ENCODE data around the gene RBM4B.

Gene RBM4B

DNA sequence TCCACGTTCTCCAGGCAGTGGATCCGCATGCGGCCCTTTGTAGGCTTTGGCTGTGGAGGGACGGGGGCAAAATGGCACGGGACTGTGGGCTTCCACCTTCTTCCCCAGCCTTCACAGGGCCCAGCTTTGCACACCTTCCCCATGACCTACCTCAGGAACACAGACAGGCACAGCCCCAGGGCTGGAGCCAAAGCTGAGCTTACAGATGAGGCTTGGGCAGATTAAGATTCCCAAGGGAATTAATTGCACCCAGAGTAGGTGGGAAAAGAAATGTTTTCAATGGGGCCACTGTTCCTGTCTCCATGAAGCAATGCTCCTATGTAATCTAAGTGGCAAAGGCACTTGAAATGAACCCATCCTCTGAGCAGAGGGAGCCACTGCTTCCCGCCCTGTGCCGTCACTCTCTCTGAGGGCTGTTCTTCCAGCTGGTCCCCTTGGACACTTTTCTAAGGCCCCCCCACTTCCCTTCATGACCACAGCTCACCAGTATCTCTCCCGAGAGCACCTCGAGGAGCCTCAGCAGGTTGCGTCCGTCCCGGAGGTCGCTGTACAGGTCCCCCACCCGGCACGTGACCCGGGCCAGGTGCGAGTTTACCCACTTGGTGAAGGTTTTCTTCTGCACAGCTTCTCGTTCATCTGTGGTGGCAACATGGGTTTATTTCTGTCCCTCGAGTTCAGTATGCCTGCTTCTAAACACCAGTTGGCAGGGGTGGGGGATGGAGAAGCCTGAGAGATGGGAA, 37.8 kb upstream of the RBM4B start:
- no peak for TF ChIP-seq ZNF274 (IDR thresholded peaks at IDR 0.05; ENCODE audit: low read depth, low read length)

DNA sequence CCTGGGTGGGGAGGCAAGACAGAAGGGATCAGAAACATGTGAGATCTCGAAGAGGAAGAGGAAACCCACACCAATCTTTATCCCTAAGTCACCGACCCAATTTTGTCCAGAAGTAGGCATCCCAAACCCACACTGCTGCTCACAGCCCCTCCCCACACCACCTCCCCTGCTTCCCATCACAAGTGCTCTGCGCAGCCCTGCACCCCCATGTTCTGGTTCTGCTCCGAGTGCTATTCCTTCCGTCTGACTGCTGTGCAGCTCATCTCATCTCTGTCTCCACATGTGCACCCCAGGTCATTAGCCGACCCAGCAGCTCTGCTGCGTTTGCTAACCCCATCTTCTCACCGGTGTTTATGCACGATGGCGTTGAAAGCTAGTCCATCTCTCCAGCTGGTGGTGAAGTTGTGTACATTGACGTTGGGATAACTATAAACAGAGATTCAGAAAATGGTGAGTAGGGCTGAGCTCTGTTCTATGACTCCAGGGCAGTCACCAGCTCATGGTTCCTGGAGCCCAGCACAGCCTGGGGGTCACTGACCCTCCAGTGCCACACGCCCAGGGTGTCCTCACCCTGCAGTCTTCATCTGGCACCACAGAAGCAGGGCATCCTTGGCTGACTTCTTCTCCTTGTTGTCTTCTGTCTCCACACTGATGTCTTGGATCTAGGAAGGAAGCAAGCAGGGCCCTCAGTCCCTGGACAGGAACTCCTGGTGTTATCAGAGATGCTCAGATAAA, 36.2 kb upstream of the RBM4B start:
- TF ChIP-seq ZNF274 (IDR thresholded peaks at IDR 0.05; ENCODE audit: low read depth, low read length): no peak
- no peak overlapping the region for H3K4me3 ChIP-seq (ENCODE audit: low read length)

More for the DNA sequence above, 37.8 kb upstream of the RBM4B start:
- H3K4me3 ChIP-seq (ENCODE audit: low read length): no peak overlapping the region

DNA sequence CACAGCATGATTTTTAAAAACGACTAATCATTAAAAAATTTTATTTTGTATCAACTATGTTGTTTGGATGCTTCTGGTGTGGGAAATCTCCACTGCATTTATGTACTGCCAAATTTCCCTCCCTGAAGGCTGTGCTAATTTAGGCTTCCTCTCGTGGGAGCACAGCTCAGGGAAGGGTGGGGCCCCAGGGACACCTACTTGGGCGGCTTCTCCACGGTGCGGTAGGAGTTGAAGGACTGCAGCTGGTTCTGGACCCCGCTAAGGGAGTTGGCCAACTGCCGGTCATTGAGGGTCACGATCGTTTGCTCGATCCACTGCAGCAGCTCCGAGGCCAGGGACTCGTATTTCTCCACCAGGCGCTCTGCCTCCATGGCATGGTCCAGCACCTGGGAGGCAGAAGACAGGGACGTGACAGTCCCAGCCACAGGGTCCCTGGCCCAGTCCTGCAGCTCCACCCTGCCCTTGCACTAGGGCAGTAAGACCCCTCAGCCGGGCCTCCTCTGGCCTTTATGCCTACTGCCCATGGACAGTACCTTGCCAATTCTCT, 32.8 kb upstream of the RBM4B start:
- H3K4me3 ChIP-seq (ENCODE audit: low read length): no peak overlapping the region
- no peak for TF ChIP-seq ZNF274 (IDR thresholded peaks at IDR 0.05; ENCODE audit: low read depth, low read length)

DNA sequence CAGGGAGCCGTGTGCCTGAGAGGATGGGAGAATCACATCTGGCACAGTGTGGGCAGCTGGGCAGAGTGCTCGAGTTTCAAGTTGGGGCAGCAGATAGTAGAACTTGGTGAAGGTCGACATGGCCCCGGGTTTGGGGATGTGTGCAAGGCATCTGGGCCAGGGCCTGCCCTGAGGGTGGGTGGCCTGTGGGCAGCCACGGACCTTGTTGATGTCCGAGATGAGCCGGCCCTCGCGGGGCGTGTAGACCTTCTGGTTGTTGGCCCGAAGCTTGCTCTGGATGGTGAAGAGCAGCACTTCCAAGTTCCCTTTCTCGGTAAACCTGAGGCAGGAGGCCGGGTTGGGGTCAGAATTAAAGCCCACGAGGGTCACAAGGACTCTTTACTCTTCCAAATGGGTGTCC, 31.0 kb upstream of the RBM4B start:
- no peak for TF ChIP-seq ZNF274 (IDR thresholded peaks at IDR 0.05; ENCODE audit: low read depth, low read length)

DNA sequence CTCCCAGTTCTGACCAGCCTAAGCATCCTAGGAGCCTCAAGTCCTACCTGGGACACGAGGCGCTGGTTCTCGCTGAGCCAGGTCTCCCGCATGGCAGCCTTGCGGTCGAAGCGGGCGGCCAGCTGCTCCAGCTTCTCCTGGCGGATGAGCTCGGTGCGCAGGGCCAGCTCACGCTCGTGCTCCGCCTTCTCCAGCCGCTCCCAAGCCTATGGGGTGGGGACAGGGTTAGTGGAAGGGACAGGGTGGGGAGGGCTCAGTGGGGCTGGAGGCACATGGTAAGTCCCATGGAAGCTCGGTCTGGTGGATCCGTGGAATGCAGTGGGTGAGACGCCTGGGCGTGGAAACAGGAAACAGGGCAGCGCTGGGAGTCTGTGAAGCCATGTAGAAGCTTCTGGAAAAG, 30.4 kb upstream of the RBM4B start:
- no peak for TF ChIP-seq ZNF274 (IDR thresholded peaks at IDR 0.05; ENCODE audit: low read depth, low read length)
- no peak overlapping the region for H3K4me3 ChIP-seq (ENCODE audit: low read length)

More for the DNA sequence above, 31.0 kb upstream of the RBM4B start:
- H3K4me3 ChIP-seq (ENCODE audit: low read length): no peak overlapping the region

DNA sequence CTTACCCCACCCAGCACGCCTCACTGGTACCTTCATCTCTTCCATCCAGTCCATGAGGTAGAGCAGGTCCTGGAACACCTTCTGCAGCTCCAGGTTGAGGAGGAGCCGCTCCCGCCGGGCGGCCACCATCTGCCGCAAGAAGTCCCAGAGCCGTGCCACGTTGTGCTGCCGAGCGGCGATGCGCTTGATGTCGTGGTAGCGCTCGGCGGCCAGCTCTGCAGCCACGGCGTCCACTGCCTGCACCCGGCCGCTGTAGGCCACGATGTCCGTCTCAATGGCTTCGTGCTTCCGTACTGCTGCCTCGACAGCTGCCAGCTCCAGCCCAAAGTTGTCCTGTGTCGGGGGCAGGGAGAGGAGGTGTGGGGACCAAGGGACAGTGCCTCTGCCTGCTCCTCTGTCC, 29.8 kb upstream of the RBM4B start:
- no peak for TF ChIP-seq ZNF274 (IDR thresholded peaks at IDR 0.05; ENCODE audit: low read depth, low read length)
- H3K4me3 ChIP-seq (ENCODE audit: low read length): no peak overlapping the region

DNA sequence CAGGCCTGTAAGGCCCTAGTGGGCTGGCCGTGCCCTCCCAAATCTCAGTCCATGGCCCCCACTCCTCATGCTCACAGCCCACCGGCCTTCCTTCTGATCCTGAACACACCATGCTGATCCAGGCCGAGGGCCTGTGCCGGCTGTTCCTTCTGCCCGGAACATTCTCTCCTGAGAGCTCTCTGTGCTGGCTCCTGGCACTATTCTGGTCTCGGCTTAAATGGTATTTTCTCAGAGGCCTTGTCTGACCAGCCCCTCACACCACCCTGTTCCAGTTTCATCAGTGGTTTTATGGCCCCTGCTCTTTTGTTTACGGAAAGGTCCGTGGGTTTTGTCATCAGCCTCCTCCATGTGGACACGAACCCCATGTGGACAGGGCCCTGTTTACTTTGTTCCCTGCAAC, 29.3 kb upstream of the RBM4B start:
- no peak for TF ChIP-seq ZNF274 (IDR thresholded peaks at IDR 0.05; ENCODE audit: low read depth, low read length)
- no peak overlapping the region for H3K4me3 ChIP-seq (ENCODE audit: low read length)

DNA sequence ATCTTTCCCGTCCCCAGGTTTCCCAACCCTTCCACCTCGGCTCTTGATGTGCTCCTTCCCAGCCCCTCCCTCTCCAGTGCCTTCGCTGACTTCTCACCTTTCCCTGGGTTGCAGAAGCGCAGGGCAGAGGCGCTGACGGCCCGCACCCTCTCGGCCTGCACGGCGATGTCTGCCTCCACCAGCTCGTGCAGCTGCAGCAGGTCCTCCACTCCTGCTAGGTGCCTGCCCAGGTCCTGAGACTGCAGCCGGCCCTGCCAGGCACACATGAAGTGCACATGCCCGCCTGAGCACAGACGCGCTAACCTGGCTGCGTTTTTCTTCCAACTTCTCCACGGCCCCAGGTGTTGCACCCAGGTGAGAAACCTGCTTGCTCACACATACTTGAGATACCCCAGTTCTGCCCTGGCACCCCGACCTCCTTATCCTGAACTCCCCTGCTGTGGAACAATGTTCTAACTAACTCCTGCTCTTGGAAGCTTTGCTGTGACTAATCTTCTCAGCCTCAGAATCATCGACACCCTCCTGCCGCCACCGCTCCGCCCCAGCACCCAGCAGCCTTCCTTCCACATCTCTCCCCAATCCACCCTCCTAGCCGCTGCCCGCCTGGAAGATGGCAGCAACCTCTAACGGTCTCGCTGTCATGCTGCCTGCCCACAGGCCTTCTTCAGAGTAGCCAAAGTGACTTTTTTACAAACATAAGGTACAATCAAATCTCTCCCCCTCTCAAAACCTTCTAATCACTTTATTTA, 28.1 kb upstream of the RBM4B start:
- H3K4me3 ChIP-seq (ENCODE audit: low read length): no peak overlapping the region

DNA sequence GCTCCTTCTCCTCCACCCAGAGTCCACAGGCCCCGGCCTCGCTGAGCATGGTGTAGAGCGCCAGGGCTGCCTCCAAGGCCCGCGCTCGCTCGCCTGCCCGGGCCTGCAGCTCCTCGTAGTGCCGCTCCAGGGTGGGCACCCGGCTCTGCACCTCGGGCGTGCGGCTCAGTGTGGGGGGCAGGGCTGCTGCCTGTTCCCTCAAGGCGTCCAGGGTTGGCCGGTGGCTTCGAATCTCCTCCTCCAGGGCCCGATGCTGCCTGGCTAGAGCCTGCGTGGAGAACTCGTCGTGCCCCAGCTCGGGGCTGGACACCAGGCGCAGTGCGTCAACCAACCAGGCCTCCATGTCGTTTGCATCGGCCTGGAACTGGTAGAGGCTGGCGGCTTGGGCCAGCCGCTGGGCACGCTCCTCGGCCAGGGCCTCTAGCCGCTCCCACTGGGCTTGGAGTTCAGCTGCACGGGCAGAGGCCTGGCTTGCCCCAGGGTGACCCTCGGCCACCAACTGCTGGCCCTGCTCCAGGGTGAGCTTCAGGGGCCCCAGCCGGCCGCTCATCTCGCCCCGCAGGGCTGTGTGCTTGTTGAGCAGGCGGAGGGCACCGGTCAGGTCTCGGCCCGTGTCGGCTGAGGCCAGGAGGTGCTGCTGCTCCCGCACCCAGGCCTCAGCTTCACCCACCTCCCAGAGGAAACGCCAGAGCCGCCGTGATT, 27.1 kb upstream of the RBM4B start:
- no peak for TF ChIP-seq ZNF274 (IDR thresholded peaks at IDR 0.05; ENCODE audit: low read depth, low read length)
- no peak overlapping the region for H3K4me3 ChIP-seq (ENCODE audit: low read length)

More for the DNA sequence above, 28.1 kb upstream of the RBM4B start:
- no peak for TF ChIP-seq ZNF274 (IDR thresholded peaks at IDR 0.05; ENCODE audit: low read depth, low read length)

DNA sequence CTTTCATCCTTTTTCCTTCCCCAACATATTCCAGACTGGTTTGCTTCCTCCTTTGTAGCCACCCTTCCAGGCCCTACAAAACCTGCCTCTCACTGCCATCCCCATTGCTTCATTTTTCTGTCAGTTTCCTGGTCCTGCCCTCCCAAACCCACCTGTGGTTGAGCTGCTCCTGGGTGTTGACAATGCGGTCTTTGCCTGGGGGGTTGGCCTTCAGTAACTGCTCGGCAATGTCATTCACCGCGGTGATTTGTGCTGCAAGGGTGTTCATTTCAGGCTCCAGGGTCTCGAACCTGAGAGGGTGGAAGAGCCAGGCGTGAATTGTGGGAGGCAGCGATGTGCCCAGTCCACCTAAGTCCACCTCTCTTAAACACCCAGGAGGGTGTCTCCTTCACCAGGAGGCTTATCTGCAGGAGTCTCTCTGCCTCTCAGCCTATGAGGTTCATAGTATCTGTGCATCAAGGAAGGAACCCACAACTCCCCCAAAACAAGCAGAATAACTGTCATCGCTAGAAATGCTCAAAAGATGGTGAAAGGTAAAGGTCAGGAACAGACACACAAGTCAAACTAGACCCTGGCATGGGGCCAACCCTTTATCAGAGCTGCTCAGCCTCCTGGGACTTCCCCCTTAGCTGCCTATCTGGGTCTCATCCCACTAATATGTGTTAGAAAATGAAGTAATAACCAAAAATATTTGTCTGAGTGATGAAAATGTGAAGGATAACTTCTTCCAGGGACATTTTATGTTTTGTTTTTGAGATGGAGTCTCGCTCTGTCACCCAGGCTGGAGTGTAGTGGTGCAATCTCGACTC, 23.9 kb upstream of the RBM4B start:
- no peak for TF ChIP-seq ZNF274 (IDR thresholded peaks at IDR 0.05; ENCODE audit: low read depth, low read length)
- no peak overlapping the region for H3K4me3 ChIP-seq (ENCODE audit: low read length)

DNA sequence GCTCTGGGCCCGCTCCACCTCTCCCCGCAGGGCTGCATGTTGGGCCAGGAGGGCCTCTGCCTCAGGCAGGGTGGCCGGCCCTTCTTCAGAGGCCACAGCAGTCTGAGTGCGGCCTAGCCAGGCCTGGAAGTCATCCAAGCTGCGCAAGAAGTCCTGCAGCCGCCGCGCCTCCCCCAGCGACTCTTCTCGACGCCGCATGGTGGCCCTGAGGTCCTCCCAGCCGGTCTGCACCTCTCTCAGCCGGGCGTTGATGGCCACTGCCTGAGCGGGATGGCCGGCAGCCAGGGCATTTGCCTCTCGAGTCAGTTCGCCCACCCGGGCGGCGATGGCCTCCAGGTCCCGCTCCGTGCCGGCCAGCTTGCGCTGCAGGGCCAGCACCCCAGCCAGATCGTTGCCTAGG, 23.1 kb upstream of the RBM4B start:
- H3K4me3 ChIP-seq (ENCODE audit: low read length): no peak overlapping the region
- TF ChIP-seq ZNF274 (IDR thresholded peaks at IDR 0.05; ENCODE audit: low read depth, low read length): no peak

DNA sequence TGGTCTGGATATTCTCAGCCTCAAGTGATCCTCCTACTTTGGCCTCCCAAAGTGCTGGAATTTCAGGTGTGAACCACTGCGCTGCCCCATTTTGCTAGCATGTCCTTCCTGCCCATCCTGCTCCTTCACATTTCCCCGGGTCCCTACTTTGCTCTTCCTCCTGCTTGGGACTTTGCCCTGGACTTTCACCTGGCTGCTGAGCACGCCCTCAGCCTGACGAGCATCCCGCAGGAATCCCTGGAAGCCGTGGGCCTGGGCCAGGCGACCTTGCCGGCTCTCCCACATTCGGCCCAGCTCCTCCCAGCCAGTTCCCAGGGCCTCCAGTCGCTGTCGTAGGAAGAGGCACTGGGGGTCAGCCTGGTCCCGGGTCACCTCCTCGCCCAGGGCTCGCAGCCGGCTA, 22.6 kb upstream of the RBM4B start:
- H3K4me3 ChIP-seq (ENCODE audit: low read length): no peak overlapping the region

DNA sequence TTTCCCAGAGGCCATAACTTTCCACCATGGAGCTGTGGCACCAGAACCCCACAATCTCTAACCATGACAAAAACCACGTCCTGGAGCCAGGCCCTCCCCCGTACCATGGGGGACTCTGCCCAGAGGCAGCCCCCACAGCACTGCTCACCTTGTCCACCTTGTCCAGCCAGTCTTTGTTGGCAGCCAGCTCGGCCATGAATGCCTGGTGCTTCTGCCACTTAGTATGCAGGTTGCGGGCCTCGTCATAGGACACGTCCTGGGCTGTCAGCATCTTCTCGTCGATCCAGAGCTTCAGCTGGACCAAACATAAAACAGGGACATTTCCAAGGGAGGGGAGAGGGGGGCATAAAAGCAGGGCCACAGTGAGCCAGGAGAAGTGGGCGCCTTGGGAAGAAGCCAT, 20.8 kb upstream of the RBM4B start:
- TF ChIP-seq ZNF274 (IDR thresholded peaks at IDR 0.05; ENCODE audit: low read depth, low read length): no peak

More for the DNA sequence above, 22.6 kb upstream of the RBM4B start:
- no peak for TF ChIP-seq ZNF274 (IDR thresholded peaks at IDR 0.05; ENCODE audit: low read depth, low read length)

More for the DNA sequence above, 20.8 kb upstream of the RBM4B start:
- no peak overlapping the region for H3K4me3 ChIP-seq (ENCODE audit: low read length)
